ENCODE measurements around the gene FGA. TPM values are rescaled to one million over a fixed set of nuclear protein-coding genes. Genes with fewer than 3 reads are reported as not detected.

The FGA gene
- total and polyA plus RNA-seq, 7 donors: 0.38 TPM; not detected in 6

DNA sequence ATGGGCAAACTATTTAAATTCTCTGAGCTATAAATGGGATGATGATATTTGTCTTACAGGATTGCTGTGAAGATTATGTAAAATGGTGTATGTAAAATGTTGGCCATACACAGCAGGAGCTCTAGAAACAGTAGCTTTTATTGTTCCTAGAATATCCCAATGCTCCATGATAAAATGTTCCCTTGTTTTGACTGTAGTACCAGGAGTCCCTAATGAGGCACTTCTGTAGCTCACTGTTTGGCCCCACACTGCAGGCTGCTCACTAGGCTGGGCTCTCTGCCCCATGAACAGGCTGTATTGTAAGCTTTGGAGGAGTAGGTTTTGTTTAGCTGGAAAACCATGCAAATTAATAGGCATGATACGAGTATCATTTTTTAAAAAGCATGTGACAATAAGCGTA is 3.3 kb upstream of the FGA start:
- no peak overlapping the region for H3K4me3 ChIP-seq
- DNase-seq: no peak
- intact Hi-C loops (cut with DNase I): no loop called here
- no peak overlapping the region for H3K27ac ChIP-seq
- H3K9me3 ChIP-seq: no peaks in the 10 kb centered on the region
- H3K36me3 ChIP-seq: no peaks in the 10 kb centered on the region
- WGBS, 2 donors: 47 to 88% methylated on average over 2 of the region's 2 CpGs
- H3K27me3 ChIP-seq: no peaks in the 10 kb centered on the region
- TF ChIP-seq, protein P1, sequence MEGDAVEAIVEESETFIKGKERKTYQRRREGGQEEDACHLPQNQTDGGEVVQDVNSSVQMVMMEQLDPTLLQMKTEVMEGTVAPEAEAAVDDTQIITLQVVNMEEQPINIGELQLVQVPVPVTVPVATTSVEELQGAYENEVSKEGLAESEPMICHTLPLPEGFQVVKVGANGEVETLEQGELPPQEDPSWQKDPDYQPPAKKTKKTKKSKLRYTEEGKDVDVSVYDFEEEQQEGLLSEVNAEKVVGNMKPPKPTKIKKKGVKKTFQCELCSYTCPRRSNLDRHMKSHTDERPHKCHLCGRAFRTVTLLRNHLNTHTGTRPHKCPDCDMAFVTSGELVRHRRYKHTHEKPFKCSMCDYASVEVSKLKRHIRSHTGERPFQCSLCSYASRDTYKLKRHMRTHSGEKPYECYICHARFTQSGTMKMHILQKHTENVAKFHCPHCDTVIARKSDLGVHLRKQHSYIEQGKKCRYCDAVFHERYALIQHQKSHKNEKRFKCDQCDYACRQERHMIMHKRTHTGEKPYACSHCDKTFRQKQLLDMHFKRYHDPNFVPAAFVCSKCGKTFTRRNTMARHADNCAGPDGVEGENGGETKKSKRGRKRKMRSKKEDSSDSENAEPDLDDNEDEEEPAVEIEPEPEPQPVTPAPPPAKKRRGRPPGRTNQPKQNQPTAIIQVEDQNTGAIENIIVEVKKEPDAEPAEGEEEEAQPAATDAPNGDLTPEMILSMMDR (IDR thresholded peaks at IDR 0.05): no peak
- TF ChIP-seq EP300 (IDR thresholded peaks at IDR 0.05) (no peak), POLR2AphosphoS5 (IDR thresholded peaks at IDR 0.05) (no peak), POLR2A (IDR thresholded peaks at IDR 0.05) (no peak)
- H3K4me1 ChIP-seq: no peaks in the 10 kb centered on the region

DNA sequence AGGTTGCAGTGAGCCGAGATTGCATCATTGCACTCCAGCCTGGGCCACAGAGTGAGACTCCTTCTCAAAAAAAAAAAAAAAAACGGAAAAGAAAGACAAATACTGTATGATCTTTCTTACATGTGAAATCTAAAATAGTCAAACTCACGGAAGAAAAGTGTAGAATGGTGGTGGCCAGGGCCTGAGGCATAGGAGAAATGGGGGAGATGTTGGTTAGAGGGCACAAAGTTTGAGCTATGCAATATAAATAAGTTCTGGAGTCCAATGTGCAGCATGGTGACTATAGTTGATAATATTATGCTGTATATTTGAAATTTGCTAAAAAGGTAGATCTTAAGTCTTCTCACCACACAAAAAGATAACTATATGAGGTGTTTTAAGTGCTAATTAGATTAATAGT is 1.3 kb upstream of the FGA start:
- no peak for DNase-seq
- TF ChIP-seq EP300 (IDR thresholded peaks at IDR 0.05): no peak
- TF ChIP-seq, protein P1 (IDR thresholded peaks at IDR 0.05): no peak
- no peak for TF ChIP-seq POLR2AphosphoS5 (IDR thresholded peaks at IDR 0.05)
- TF ChIP-seq POLR2A (IDR thresholded peaks at IDR 0.05): no peak
- Histone ChIP-seq H3K27me3 (no peaks in the 10 kb centered on the region), H3K27ac (no peak overlapping the region), H3K4me3 (no peak overlapping the region), H3K4me1 (no peaks in the 10 kb centered on the region), H3K9me3 (no peaks in the 10 kb centered on the region), H3K36me3 (no peaks in the 10 kb centered on the region)
- WGBS, 2 donors: 83 to 88% methylated on average over 3 of the region's 3 CpGs
- intact Hi-C loops (cut with DNase I): no loop called here

DNA sequence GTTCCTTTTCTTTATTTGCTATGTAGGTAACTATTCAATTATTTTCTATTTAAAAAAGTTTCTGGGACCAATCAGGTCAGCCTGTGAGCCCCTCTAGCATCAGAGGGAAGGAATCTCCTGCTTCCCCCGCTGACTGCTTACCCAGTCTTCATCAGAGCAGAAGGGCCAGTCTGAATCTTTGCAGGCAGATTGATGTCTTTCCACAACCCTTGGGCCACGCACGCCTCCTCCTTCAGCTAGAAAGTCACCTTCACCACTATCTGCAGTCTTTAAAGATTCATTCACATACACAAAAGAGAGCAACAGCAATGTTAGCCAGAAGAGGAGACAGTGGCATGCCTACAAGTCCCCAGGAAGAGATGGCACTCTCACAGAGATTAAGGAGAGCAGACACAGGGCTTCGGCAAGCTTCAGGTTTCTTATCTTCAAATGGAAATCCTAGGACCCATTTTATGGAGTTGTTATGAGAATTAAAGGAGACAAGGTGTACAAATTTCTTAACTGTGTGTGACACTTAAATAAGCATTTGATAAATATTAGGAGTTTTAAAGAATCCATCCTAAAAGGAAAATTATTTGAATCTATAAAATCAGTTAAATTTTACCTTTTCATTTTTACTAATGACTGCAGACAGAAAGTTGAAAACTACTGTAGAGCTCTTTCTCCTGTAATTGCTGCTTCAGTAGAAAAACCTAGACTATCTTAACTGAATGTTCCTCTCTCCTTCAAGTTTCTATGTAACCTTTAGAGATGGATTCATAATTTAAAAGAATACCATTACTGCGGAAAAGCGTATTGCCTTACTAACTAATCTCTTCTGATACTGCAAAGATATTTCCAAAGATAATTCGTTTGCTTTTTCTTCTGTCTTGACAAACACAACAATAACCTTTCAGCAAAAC is 995 bp downstream of the FGA start:
- no peak overlapping the region for H3K27ac ChIP-seq
- no peaks in the 10 kb centered on the region for H3K9me3 ChIP-seq
- intact Hi-C loops (cut with DNase I): no loop called here
- no peak overlapping the region for H3K4me3 ChIP-seq
- DNase-seq: no peak
- H3K4me1 ChIP-seq: no peaks in the 10 kb centered on the region
- TF ChIP-seq EP300 (IDR thresholded peaks at IDR 0.05) (no peak), POLR2A (IDR thresholded peaks at IDR 0.05) (no peak), POLR2AphosphoS5 (IDR thresholded peaks at IDR 0.05) (no peak)
- TF ChIP-seq, protein P1 (IDR thresholded peaks at IDR 0.05): no peak
- WGBS, 2 donors: 82 to 83% methylated on average over 7 of the region's 7 CpGs
- H3K27me3 ChIP-seq: no peaks in the 10 kb centered on the region
- H3K36me3 ChIP-seq: no peaks in the 10 kb centered on the region

DNA sequence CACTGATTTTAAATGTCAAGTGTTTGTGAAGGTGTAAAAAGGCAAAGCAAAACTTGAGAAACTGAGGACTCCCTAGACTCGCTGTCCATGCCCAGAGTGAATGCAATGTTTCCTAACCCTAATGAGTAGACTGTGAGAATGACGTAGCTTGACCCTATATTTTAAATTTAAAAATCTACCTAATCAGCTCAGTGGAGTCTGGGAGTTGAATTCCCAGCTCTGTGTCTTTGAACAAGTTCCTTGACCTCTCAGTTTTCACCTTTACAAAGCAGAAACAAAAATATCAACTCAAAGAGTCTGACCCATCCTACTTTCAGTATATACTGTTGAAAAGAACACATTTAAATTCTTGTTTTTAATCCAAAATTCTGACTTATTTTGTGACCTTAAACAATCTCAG is 2.3 kb downstream of the FGA start:
- no peaks in the 10 kb centered on the region for H3K36me3 ChIP-seq
- H3K9me3 ChIP-seq: no peaks in the 10 kb centered on the region
- no peak for TF ChIP-seq POLR2AphosphoS5 (IDR thresholded peaks at IDR 0.05)
- no peak for TF ChIP-seq POLR2A (IDR thresholded peaks at IDR 0.05)
- TF ChIP-seq, protein P1 (IDR thresholded peaks at IDR 0.05): no peak
- no peak for TF ChIP-seq EP300 (IDR thresholded peaks at IDR 0.05)
- WGBS, 2 donors: 88 to 93% methylated on average over 2 of the region's 2 CpGs
- H3K27ac ChIP-seq: no peak overlapping the region
- H3K4me3 ChIP-seq: no peak overlapping the region
- no peaks in the 10 kb centered on the region for H3K4me1 ChIP-seq
- no peaks in the 10 kb centered on the region for H3K27me3 ChIP-seq
- intact Hi-C loops (cut with DNase I): no loop called here
- no peak for DNase-seq
